HG03095 (cell line): ENCODE results near the gene PDE4B.
A peak's percentile ranks its signal among the peaks of the same experiment; 100 is the strongest.

ENCODE experiments used
- ATAC-seq: cut with Tn5 transposase; IDR thresholded peaks from one replicate; pipeline ENCODE4 v1.9.1; 2021; ENCODE audit warnings: moderate library complexity; ENCODE audit not compliant: unreplicated experiment

PDE4B gene

GRCh38 chr1:66275601-66276023 lies 482.9 kb downstream of the PDE4B start:
- no peak for ATAC-seq

GRCh38 chr1:66276218-66276617 lies 483.5 kb downstream of the PDE4B start:
- peak; percentile 85 for ATAC-seq

GRCh38 chr1:66278260-66279021 lies 485.7 kb downstream of the PDE4B start:
- no peak for ATAC-seq

- ATAC-seq: no peak
Measured at GRCh38 chr1:66281808-66282207, 489.1 kb downstream of the PDE4B start.

GRCh38 chr1:66282343-66282852 lies 489.7 kb downstream of the PDE4B start:
- peak; percentile 86 for ATAC-seq

GRCh38 chr1:66282891-66283621 lies 490.4 kb downstream of the PDE4B start:
- ATAC-seq: no peak

- ATAC-seq: peak; percentile 48
Measured at GRCh38 chr1:66283622-66284041, 490.9 kb downstream of the PDE4B start.

GRCh38 chr1:66284746-66285145 lies 492.1 kb downstream of the PDE4B start:
- no peak for ATAC-seq

- no peak for ATAC-seq
Measured at GRCh38 chr1:66285618-66286270, 493.0 kb downstream of the PDE4B start.

GRCh38 chr1:66286307-66286706 lies 493.6 kb downstream of the PDE4B start:
- ATAC-seq: no peak

GRCh38 chr1:66288048-66288447 lies 495.4 kb downstream of the PDE4B start:
- no peak for ATAC-seq

GRCh38 chr1:66290761-66291530 lies 498.3 kb downstream of the PDE4B start:
- no peak for ATAC-seq

- ATAC-seq: no peak
Measured at GRCh38 chr1:66291531-66291864, 498.8 kb downstream of the PDE4B start.

- no peak for ATAC-seq
Measured at GRCh38 chr1:66292305-66292704, 499.6 kb downstream of the PDE4B start.

GRCh38 chr1:66292944-66293343 lies 500.2 kb downstream of the PDE4B start:
- ATAC-seq: no peak

GRCh38 chr1:66294707-66295370 lies 502.1 kb downstream of the PDE4B start:
- ATAC-seq: no peak

GRCh38 chr1:66295803-66296202 lies 503.1 kb downstream of the PDE4B start:
- ATAC-seq: no peak

GRCh38 chr1:66296370-66296769 lies 503.7 kb downstream of the PDE4B start:
- no peak for ATAC-seq

GRCh38 chr1:66296951-66297350 lies 504.3 kb downstream of the PDE4B start:
- ATAC-seq: no peak

- no peak for ATAC-seq
Measured at GRCh38 chr1:66298464-66298863, 505.8 kb downstream of the PDE4B start.
